Activated naive CD4-positive, alpha-beta T cell (primary cell): ENCODE data around the gene CDC37L1.
A peak's percentile ranks its signal among the peaks of the same experiment; 100 is the strongest.

ENCODE experiments used
- DNase-seq, 4 experiments: peaks; one replicate each; lab custom pipeline; 2025; lab: John Stamatoyannopoulos, UW

CDC37L1 gene

GRCh38 chr9:4668604-4669003, 10.8 kb upstream of the CDC37L1 start:
- DNase-seq, result no peak

- DNase-seq, result no peak
Measured at GRCh38 chr9:4669890-4670289, 9.5 kb upstream of the CDC37L1 start.

GRCh38 chr9:4670591-4670990, 8.8 kb upstream of the CDC37L1 start:
- no peak for DNase-seq

- no peak for DNase-seq
Measured at GRCh38 chr9:4671737-4672136, 7.6 kb upstream of the CDC37L1 start.

GRCh38 chr9:4674783-4675182, 4.6 kb upstream of the CDC37L1 start:
- DNase-seq, result no peak

- DNase-seq, result no peak
Measured at GRCh38 chr9:4677392-4677791, 2.0 kb upstream of the CDC37L1 start.

- DNase-seq, result peak in 1 of 4 experiments; percentile 39
Measured at GRCh38 chr9:4678679-4679267, 596 bp upstream of the CDC37L1 start.

- no peak for DNase-seq
Measured at GRCh38 chr9:4680173-4680525, 780 bp downstream of the CDC37L1 start.

- DNase-seq, result no peak
Measured at GRCh38 chr9:4680750-4681149, 1.4 kb downstream of the CDC37L1 start.

- no peak for DNase-seq
Measured at GRCh38 chr9:4684820-4685219, 5.5 kb downstream of the CDC37L1 start.

GRCh38 chr9:4686112-4686511, 6.7 kb downstream of the CDC37L1 start:
- no peak for DNase-seq

GRCh38 chr9:4686584-4686983, 7.2 kb downstream of the CDC37L1 start:
- no peak for DNase-seq

- DNase-seq, result no peak
Measured at GRCh38 chr9:4689021-4689420, 9.7 kb downstream of the CDC37L1 start.

- DNase-seq, result no peak
Measured at GRCh38 chr9:4689687-4690104, 10.3 kb downstream of the CDC37L1 start.

GRCh38 chr9:4690144-4690543, 10.8 kb downstream of the CDC37L1 start:
- DNase-seq, result no peak

GRCh38 chr9:4691795-4692194, 12.4 kb downstream of the CDC37L1 start:
- DNase-seq, result no peak

GRCh38 chr9:4700091-4700490, 20.7 kb downstream of the CDC37L1 start:
- DNase-seq, result no peak

GRCh38 chr9:4700932-4701331, 21.6 kb downstream of the CDC37L1 start:
- no peak for DNase-seq

- no peak for DNase-seq
Measured at GRCh38 chr9:4701526-4701925, 22.2 kb downstream of the CDC37L1 start.

- DNase-seq, result no peak
Measured at GRCh38 chr9:4704129-4704528, 24.8 kb downstream of the CDC37L1 start.

GRCh38 chr9:4706021-4706420, 26.7 kb downstream of the CDC37L1 start:
- DNase-seq, result no peak

- no peak for DNase-seq
Measured at GRCh38 chr9:4706971-4707622, 27.7 kb downstream of the CDC37L1 start.

- DNase-seq, result no peak
Measured at GRCh38 chr9:4709380-4709779, 30.0 kb downstream of the CDC37L1 start.

GRCh38 chr9:4713849-4714248, 34.5 kb downstream of the CDC37L1 start:
- no peak for DNase-seq
